Brain microvascular endothelial cell (primary cell): ENCODE results near the gene RING1.

Experiments
- DNase-seq: peaks from one replicate; pipeline ENCODE4 v3.0.0-alpha.2; 2020
- H3K27ac ChIP-seq: fragments of 250-450 bp; sonication (Bioruptor Pico); 2 replicates; pipeline ENCODE4 v1.5.1; 2020; ENCODE audit warnings: mild to moderate bottlenecking, moderate library complexity
- H3K27me3 ChIP-seq: fragments of 250-450 bp; sonication (Bioruptor Pico); replicated peaks from 2 replicates; pipeline ENCODE4 v1.5.1; 2020; ENCODE audit warnings: mild to moderate bottlenecking
- H3K36me3 ChIP-seq: fragments of 250-450 bp; sonication (Bioruptor Pico); replicated peaks from 2 replicates; pipeline ENCODE4 v1.5.1; 2020; ENCODE audit warnings: mild to moderate bottlenecking
- H3K4me3 ChIP-seq: 2 replicates; pipeline ENCODE4 v1.5.1; 2011; ENCODE audit warnings: low read depth, mild to moderate bottlenecking, control low read depth, low read length, moderate library complexity
- CTCF ChIP-seq: IDR thresholded peaks from 2 replicates; pipeline ENCODE4 v1.5.1; 2011; ENCODE audit warnings: low read depth, mild to moderate bottlenecking, moderate library complexity, low read length, control low read depth, inconsistent platforms; ENCODE audit errors: missing control alignments
- in situ Hi-C: cut with HindIII; loops from 2 replicates; pipeline ENCODE4 v1.10.0; 2017; ENCODE audit warnings: low sequenced_read_pairs, low pct_ligation_motif_present

Gene RING1

GRCh38 chr6:33248932-33249731, 40.8 kb downstream of the RING1 start:
- Histone ChIP-seq H3K27ac (peak overlapping the region; percentile 87), H3K27me3 (no peaks in the 10 kb centered on the region), H3K36me3 (no peaks in the 10 kb centered on the region), H3K4me3 (peak overlapping the region; percentile 68)
- in situ Hi-C loops = no loop called here
- DNase-seq = peak; percentile 99
- TF ChIP-seq CTCF = no peak

DNA sequence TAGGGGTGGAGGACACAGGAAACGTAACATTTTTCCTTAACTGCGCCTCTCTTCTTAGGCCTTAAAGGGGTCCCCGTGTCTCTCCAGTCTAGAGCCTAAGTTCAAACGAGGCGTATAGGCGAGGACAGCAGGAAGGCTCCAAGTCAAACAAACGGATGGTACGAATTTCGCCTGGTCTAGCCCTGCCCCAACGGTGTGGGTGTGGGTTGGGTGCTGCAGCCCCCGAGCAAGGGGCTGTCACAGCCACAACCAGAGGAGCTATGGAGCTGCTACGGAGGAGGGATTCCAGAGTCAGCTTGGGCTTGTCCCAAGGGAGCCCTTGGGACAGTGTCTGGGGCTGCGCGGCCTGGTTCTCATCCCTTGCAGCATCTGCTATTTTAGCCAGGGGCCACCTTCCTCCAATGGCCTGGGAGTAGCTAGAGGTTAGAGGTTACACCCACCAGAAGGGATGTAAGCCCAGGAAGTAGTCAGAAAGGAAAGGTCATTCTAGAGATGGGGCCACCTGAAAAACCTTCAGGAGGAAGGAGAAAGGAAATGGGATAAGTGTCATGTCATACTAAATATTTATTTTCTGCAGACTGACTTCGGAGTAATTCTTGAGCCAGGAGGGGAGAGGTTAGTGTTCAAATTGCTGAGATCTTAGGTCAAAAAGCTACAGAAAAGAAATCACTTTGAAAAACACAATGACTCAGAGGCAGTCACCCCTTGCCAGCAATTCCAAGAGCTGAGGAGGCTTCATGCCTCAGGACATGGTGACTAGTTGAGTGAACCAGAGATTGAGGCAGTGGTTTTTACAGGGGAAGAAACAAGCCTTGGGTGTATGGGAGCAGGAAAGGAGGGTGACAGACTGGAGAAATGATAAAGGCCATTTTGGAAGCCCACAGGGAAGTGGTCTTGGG, 41.7 kb downstream of the RING1 start:
- Histone ChIP-seq H3K27me3 (no peaks in the 10 kb centered on the region), H3K27ac (peak overlapping the region; percentile 87), H3K36me3 (no peaks in the 10 kb centered on the region), H3K4me3 (peak overlapping the region; percentile 68)
- DNase-seq = peak; percentile 81
- TF ChIP-seq CTCF = no peak
- in situ Hi-C loops = no loop called here

DNA sequence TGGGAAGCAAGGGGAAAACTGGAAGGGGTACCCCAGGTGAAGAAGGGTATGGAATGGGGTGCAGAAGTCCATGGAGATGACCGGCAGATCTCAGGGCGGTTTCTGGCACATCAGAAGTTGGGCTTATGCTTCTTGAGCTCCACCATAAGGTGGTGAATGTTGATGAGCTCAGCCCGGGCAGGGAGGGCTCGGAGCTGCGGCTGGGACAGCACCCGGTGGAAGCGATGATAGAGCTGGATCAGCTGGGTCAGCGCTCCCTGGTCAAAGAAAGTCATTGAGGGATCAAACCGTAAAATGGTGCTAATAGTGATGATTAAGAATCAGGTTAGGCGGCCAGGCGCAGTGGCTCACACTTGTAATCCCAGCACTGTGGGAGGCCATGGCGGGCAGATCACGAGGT, 42.4 kb downstream of the RING1 start:
- Histone ChIP-seq H3K4me3 (no peak overlapping the region), H3K27ac (peak overlapping the region; percentile 87), H3K27me3 (no peaks in the 10 kb centered on the region), H3K36me3 (no peaks in the 10 kb centered on the region)
- in situ Hi-C loops = no loop called here
- no peak for DNase-seq
- no peak for TF ChIP-seq CTCF

DNA sequence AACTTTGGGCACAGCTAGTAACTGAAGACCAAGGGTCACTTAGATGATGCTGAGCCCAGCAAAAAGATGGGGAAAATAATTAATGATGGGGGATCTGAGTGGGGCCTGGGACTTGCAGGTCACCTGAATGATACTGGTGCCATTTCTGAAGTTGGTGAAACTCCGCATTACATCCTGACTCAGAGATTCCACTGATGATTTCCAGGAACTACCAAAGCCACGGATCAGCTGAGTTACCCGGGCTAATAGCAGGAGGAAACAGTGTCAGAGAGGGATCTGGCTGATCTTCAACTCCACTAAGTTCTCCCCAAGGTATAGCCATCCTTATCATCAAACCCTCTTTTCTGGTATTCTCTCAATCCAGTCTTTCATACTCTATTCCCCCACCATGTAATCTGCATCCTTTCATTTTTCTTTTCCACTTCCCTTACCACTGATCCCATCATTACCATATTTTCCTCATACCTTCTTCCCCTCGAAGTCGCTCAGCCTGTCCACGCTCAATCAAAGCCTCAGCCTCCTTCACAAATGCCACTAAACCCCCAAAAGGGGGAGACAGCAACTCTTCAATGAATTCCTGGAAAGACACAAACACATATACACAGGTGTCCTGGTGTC, 43.2 kb downstream of the RING1 start:
- no peaks in the 10 kb centered on the region for H3K36me3 ChIP-seq
- in situ Hi-C loops = no loop called here
- no peak for TF ChIP-seq CTCF
- H3K27ac ChIP-seq = no peak overlapping the region
- no peak for DNase-seq
- no peaks in the 10 kb centered on the region for H3K27me3 ChIP-seq
- H3K4me3 ChIP-seq = no peak overlapping the region

DNA sequence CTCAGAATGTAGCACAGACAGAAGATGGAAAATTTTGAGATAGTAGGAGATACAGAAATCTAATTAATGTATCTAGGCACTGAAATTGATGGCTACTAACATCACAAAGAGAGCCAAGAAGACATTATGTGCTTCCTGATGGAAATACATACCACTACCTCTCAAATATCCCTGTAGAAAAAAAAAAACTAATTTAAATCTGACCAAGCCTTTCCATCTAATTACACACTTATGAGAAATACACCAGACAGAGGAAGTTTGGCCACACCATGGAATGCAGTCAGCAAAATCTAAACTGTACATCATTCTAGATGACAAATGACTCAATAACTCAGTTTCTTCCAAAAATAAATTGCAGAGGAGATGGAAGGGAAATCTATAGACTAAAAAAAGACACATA, 44.5 kb downstream of the RING1 start:
- Histone ChIP-seq H3K27ac (no peak overlapping the region), H3K4me3 (no peak overlapping the region), H3K36me3 (peaks cover 3% of the 10 kb centered on the region), H3K27me3 (no peaks in the 10 kb centered on the region)
- in situ Hi-C loops = no loop called here
- TF ChIP-seq CTCF = no peak
- DNase-seq = no peak
